ENCODE measurements around the gene PRDM11.

The PRDM11 gene

GRCh38 chr11:45216901-45217300 is 70.5 kb downstream of the PRDM11 start:
- H3K4me3 ChIP-seq (ENCODE audit: low read depth, low read length) = no peak overlapping the region
- TF ChIP-seq MAX (IDR thresholded peaks at IDR 0.05; ENCODE audit: low read depth, low read length) (no peak), CTCF (IDR thresholded peaks at IDR 0.05; ENCODE audit: low read depth, low read length) (no peak), MYC (IDR thresholded peaks at IDR 0.05; ENCODE audit: low read depth, low read length) (no peak), POLR2A (IDR thresholded peaks at IDR 0.05; ENCODE audit: extremely low read depth, insufficient read length) (no peak)
- DNase-seq (ENCODE audit: low read depth) = no peak

- TF ChIP-seq POLR2A (IDR thresholded peaks at IDR 0.05; ENCODE audit: extremely low read depth, insufficient read length) (no peak), MYC (IDR thresholded peaks at IDR 0.05; ENCODE audit: low read depth, low read length) (no peak), CTCF (IDR thresholded peaks at IDR 0.05; ENCODE audit: low read depth, low read length) (no peak), MAX (IDR thresholded peaks at IDR 0.05; ENCODE audit: low read depth, low read length) (no peak)
- no peak overlapping the region for H3K4me3 ChIP-seq (ENCODE audit: low read depth, low read length)
- DNase-seq (ENCODE audit: low read depth) = no peak
These were observed 71.6 kb downstream of the PRDM11 start for GRCh38 chr11:45217991-45218390.

GRCh38 chr11:45218705-45219104 is 72.3 kb downstream of the PRDM11 start:
- no peak for DNase-seq (ENCODE audit: low read depth)
- TF ChIP-seq MYC (IDR thresholded peaks at IDR 0.05; ENCODE audit: low read depth, low read length) (no peak), MAX (IDR thresholded peaks at IDR 0.05; ENCODE audit: low read depth, low read length) (no peak), POLR2A (IDR thresholded peaks at IDR 0.05; ENCODE audit: extremely low read depth, insufficient read length) (no peak), CTCF (IDR thresholded peaks at IDR 0.05; ENCODE audit: low read depth, low read length) (no peak)
- H3K4me3 ChIP-seq (ENCODE audit: low read depth, low read length) = no peak overlapping the region

- DNase-seq (ENCODE audit: low read depth) = no peak
- TF ChIP-seq MAX (IDR thresholded peaks at IDR 0.05; ENCODE audit: low read depth, low read length) (no peak), MYC (IDR thresholded peaks at IDR 0.05; ENCODE audit: low read depth, low read length) (no peak), CTCF (IDR thresholded peaks at IDR 0.05; ENCODE audit: low read depth, low read length) (no peak), POLR2A (IDR thresholded peaks at IDR 0.05; ENCODE audit: extremely low read depth, insufficient read length) (no peak)
- no peak overlapping the region for H3K4me3 ChIP-seq (ENCODE audit: low read depth, low read length)
These were observed 73.0 kb downstream of the PRDM11 start for GRCh38 chr11:45219411-45219810.

GRCh38 chr11:45223496-45223895 is 77.1 kb downstream of the PRDM11 start:
- H3K4me3 ChIP-seq (ENCODE audit: low read depth, low read length) = no peak overlapping the region
- no peak for DNase-seq (ENCODE audit: low read depth)
- TF ChIP-seq CTCF (IDR thresholded peaks at IDR 0.05; ENCODE audit: low read depth, low read length) (no peak), POLR2A (IDR thresholded peaks at IDR 0.05; ENCODE audit: extremely low read depth, insufficient read length) (no peak), MYC (IDR thresholded peaks at IDR 0.05; ENCODE audit: low read depth, low read length) (no peak), MAX (IDR thresholded peaks at IDR 0.05; ENCODE audit: low read depth, low read length) (no peak)

- H3K4me3 ChIP-seq (ENCODE audit: low read depth, low read length) = no peak overlapping the region
- no peak for DNase-seq (ENCODE audit: low read depth)
- TF ChIP-seq MYC (IDR thresholded peaks at IDR 0.05; ENCODE audit: low read depth, low read length) (no peak), POLR2A (IDR thresholded peaks at IDR 0.05; ENCODE audit: extremely low read depth, insufficient read length) (no peak), MAX (IDR thresholded peaks at IDR 0.05; ENCODE audit: low read depth, low read length) (no peak), CTCF (IDR thresholded peaks at IDR 0.05; ENCODE audit: low read depth, low read length) (no peak)
These were observed 78.3 kb downstream of the PRDM11 start for GRCh38 chr11:45224766-45225165.
